T-helper 1 cell treated with Interleukin-12 subunit alpha and Interleukin-12 subunit beta and Interleukin-4 antibody, amounts not matched to agents 30 ng/mL and 1 ng/mL, for 36 hours (primary cell): ENCODE results near the gene CIAPIN1. TPM values are rescaled to one million over a fixed set of nuclear protein-coding genes. Genes with fewer than 3 reads are reported as not detected.

ENCODE experiments used
- intact Hi-C: fragments of 100-400 bp; cut with micrococcal nuclease; formaldehyde crosslinking; loops from one replicate; pipeline ENCODE4 v1.15.1; 2024
- total RNA-seq: library from RNA; stranded (reverse); gene quantifications from 2 replicates; pipeline ENCODE4 v1.2.3, GENCODE V29; 2022

CIAPIN1 gene
- total RNA-seq, 1 donor from 2014 or later: 70.8 TPM

DNA sequence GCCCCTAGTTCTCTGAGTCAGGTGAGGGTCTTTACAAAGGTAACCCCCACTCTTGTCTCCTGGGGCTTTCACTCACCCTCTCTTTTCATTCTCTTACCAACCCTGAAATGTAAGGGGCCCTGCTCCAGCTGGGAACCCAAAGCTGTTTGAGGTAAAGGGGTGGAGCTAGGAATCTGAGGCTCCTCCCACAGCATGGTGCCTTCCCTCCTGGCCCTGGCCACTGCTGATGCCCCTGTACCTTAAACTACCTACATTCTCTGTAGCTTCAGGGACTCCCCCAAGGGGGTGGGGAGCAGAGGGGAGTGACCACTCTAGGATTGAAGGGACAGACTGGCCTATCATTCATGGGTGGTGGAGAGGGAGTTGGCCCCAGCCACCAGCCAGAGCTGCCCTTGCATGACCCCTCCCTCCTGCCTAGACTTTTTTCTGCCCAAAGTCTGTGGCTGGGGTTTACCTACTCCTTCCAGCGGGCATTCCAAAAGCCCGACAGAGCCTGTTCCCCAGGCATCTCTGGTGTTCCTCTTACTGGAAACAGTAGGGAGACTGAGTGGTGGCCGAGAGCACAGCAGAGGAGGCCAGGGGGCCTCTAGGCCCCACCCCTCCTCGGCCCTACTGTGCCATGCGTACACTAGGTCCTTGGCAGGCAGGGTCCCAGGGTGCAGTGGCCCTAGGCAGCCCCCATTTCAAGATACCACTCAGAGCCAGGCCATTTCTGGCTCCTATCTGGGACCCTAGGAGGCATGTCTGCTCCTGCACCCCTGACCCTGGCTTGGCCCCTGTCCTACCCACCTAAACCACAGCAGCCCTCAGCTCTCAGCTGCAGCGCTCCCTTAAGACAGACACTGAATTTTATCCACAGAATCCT, 29.6 kb upstream of the CIAPIN1 start:
- intact Hi-C loops: loop anchor here (1.0 kb wide), 3 partner anchors 10 to 43 kb away; partner anchors contain the start of genes CIAPIN1, COQ9 and DOK4

GRCh38 chr16:57475711-57476339, 28.6 kb upstream of the CIAPIN1 start:
- intact Hi-C loops: loop anchor here (1.0 kb wide), 4 partner anchors 10 to 43 kb away; partner anchors contain the start of genes CIAPIN1, COQ9, DOK4 and POLR2C

DNA sequence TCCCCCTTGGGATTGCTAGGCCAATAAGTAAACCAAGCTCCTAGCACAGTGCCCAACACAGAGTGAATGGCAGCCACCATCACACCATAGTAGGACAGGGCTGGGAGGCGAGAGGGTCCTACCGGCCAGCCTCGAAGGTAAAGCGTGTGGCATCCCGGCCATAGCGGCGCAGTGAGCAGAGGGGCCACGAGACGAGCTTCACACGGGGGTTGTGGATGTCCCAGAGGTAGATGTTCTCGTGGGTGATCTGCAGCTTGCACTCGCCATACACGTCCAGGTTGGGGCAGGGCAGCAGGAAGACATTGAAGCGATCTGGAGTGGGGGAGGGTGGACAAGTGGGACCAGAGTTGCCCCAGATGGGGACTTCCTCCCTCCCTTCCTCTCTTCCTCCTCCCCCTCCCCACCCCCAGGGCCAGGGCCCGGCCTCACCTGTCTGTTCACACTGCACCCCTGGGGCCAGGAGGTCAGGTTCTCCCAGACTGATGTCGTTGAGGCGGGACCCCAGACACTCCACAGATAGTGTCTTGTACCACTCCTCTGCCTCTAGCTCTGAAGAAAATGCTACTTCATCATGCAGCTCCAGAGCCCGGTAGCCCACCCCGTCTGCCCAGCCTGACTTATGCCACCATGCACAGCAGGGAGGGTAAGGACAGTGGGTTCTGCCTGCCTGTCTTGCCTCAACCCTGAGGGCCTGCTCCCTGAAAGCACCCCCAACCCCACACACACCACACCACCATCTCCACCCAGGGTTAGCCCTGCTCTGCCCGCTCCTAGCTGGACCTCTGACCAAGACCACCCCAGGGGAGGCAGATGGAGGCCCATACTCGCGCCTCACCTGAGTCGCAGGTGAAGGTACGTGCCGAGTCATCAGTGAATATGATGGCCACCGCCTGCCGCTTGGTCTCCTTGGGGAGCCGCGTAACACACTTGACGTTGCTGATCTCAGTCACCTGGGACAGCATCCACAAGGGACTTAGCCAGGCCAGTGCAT, 27.8 kb upstream of the CIAPIN1 start:
- intact Hi-C loops: loop anchor here (1.0 kb wide), 1 partner anchor 13 kb away; the partner anchor contains the start of gene POLR2C

DNA sequence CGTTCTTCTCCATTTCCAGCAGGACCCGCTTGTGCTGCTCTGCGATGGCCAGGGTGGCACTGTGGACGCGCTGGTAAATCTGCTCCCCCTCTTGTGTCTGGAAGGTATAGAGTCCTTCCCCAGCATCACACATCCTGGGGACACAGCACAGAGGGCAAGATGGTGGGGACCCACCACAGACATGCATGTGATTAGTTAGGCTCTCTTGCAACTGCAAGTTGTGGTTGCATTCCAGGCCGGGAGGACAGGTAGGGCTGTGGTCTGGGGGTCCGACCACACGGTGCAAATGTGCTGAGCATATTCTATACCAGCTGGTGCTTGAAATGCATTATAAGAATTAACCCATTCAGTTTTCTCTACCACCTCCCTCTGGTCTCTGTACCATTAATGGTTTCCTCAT, 26.7 kb upstream of the CIAPIN1 start:
- intact Hi-C loops: no loop called here

DNA sequence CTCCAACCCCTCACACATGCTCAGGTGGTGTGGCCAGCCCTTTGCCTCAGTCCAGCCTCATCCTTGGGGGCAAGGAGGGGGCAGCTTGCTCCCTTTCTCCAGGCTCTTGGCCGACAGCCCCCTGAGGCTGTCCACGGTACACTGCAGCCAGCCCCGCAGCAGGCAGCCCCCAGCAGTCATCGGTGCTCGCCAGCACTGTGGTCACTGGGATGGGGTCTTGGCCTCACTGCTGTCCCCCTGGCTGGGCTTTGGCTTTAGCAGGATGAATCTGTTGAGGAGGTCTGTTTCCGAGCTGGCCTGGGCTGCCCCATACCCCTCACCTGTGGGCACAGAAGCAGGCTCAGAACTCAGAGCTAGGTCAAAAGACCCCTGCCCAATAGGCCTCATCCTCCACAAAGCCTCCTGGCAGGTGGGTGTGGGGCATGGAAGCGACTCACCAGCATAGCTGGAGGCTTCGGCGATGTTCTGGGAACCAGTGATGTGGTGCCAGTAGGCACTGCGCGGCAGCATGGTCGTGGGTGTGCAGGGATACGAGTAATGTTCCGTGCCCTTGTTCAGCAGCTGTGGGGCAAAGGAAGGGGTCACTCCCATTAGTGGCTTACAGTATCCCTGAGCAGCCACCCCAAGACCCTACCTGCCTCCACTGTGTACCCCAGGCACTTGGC, 26.1 kb upstream of the CIAPIN1 start:
- intact Hi-C loops: no loop called here

- intact Hi-C loops: no loop called here
Measured at GRCh38 chr16:57472665-57473060, 25.5 kb upstream of the CIAPIN1 start.

DNA sequence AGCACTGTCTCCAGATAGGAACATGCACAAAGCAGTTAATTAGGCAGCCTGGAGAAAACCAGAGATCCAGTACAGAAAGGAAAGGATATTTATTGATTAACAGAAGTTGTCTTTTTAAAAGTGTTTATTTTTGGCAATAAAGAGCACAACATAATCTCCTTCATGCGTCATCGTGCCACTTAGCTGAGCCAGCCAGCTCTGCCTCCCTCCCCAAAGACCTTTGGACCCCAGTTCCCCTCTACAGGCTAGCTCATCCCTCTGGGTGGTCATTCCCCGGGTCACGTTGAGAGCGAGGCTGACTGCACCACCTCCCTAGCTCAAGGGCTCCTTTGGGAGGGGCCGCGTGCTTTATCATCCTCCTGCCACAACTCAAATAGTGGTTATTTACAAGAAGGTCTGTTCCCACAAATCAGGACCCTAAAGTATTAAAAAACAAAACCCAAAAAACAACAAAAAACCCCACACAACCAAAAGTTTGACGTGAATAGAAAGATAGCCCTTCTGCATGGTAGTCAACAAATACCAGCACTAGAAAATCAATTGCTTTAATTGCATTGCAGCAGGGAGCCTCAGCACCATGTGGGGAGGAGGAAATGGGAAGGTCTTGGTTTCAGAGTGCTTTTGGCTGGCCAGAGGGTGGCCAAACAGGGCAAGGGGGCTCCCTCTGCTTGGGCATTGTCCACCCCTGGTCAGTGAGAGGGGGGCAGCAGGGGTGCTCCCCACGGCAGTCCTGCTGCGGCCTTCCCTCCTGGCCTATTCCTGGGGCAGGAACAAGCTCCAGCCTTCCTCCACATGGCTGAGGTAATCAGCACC, 24.9 kb upstream of the CIAPIN1 start:
- intact Hi-C loops: no loop called here

DNA sequence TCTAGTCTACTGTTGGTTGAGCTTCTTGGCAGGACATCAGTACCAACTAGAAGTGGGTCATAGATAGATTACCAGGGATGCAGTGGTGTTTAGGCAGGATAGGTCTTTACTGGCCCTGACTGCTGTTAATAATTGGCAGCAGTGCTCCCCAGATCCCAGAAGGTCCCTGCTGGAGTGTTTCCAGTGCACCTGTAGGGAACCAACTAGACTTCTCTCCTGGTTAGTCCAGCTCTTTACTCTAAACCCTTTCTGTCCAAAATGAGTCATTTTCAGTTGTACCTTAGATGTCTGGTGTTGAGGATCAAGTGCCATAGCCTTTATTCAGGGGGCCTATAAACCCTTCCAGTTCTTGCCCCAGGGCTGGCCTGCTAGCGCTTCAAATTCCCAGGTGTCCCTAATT, 24.0 kb upstream of the CIAPIN1 start:
- intact Hi-C loops: no loop called here

DNA sequence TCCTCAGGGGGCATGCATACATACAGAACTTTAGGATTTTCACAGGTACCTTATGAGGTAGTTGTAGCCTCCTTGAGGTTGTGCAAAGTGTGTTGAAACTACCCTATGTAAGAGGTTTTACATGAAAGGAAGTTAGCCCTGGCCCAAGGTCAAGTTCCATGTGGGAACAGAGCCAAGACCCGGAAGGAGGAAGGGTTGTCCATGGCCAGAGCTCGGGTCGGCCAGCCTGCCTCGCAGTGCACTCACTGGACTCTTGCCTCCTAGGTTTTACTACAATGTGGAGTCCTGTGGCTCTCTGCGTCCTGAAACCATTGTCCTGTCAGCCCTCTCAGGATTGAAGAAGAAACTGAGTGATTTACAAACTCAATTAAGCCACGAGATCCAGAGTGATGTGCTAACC, 23.5 kb upstream of the CIAPIN1 start:
- intact Hi-C loops: no loop called here

DNA sequence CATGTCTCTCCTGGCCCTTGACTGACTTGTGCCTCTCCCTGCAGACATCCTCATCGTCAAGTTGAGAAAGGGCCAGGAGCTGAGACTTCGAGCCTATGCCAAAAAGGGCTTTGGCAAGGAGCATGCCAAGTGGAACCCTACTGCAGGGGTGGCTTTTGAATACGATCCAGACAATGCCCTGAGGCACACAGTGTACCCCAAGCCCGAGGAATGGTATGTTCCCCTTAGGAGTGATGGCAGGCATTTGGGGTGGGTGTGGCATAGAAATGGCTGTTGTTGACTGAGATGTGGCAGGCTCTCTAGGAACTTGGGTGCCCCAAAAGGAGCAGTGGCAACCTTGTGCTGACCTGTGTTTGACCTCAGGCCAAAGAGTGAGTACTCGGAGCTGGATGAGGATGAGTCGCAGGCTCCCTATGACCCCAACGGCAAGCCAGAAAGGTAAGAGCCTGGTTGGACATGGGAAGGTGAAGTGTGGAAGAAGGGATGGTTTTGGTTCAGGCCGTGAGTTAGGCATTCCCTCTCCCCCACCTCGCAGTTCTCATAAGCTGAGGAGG, 22.8 kb upstream of the CIAPIN1 start:
- intact Hi-C loops: no loop called here

DNA sequence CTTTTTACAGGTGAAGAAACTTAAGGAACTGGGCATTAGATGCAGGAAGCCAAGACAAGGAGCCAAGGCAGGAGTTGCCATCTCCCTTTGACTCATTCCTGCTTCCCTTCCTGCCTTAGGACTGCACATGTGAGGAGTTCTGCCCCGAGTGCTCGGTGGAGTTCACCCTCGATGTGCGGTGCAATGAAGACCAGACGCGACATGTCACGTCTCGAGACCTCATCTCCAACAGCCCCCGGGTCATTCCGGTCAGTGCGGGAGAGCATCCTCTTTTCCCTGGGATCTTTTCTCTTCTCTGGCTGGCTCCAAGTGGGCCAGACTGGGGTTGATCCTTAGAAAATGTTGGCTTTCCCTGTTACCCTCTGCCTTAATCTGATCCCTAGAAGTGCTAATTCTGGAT, 21.9 kb upstream of the CIAPIN1 start:
- intact Hi-C loops: no loop called here

DNA sequence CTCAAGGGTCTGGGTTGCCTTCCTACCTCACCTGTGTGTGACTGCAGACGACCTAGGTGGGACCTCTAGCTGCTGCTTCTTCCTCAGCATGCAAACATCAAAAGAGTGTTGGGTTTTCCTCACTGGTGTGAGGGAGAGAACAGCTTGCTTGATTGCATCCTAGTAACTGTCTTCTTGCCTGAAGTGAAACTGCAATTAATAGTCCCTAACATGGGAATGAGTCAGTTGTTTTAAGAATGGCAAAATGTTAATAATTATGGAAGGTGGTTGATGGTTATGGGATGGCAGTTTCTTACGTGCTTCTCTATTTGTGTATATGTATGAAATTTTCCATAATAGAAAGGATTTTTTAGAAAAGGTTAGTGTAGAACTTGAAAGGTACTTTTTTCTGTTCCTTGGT, 21.2 kb upstream of the CIAPIN1 start:
- intact Hi-C loops: no loop called here

DNA sequence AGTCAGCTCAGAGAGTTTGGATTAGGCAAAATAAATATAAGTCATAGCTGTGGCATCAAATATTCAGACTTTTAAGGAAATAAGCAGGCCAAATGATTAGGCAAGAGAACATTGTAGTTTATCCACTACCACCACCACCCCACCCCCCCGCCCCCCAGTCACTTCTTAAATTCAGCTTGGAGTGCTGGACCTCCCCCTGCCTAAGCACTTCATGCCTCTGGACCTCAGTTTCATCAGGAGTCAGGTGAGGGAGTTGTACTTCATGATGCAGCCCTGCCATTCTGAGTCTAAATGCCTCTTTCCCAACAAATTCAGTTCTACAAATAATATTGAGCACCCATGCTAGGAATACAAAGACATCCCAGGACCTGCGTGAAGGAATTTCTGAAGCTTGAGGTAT, 17.3 kb upstream of the CIAPIN1 start:
- intact Hi-C loops: no loop called here

DNA sequence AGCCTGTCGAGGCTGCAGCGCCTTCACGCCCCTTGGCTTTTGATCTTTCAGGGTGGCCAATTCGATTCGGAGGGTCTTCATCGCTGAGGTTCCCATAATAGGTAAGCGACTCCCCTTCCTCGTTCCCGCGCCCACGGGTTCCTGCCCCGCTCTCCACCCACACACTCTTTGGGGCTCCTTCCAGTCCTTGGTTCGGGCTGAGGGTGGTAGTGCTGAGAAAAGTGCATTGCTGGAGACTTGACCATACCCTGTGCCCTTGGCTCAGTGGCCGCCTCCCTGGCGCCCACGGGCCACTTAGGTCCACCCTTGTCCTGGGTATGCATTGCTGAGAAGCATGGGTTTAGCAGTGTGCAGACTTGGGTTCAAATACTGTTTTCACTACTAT, 15.8 kb upstream of the CIAPIN1 start:
- intact Hi-C loops: loop anchor here (1.0 to 2.0 kb wide), 11 partner anchors 12 to 1012 kb away; partner anchors contain the start of genes CCDC102A, CIAPIN1, COQ9 and DOK4

DNA sequence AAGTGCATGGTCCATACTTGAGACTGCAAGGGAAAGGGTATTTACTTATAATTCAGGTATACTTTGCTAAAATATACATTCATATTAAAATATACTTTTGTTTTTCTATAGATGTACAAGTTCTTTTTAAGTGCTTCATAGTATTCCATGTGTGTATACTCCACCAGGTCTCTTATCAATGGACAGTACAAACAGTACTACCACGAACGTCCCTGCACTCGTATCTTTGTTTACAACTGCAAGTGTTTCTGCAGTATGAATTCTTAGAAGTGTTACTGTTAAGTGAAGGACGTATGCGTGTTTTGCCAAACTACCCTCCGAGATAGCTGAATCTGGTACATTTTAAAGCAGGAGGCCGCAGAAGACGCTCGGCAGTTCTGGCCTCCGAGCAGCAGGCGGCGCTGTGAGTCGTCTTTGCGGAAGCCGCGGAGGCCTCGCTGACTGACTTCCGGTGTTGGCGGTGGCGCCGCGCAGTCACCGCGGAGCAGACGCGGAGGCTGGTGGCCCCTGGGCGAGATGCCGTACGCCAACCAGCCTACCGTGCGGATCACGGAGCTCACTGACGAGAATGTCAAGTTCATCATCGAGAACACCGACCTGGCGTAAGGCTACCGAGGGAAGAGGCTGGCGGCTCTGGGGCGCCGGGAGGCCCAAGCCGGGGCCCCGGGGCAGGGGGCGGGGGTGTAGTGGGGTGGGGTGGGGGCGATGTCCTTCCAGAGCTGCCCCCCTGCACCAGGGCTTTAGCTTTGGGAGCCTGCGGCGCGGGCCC, 15.2 kb upstream of the CIAPIN1 start, which contains the start of gene POLR2C:
POLR2C (plus strand) TSS at position 471 of the 769 bp plus-strand sequence; CDS start at position 517, 46 bp downstream.
- intact Hi-C loops: loop anchor here (1.0 to 2.0 kb wide), 11 partner anchors 13 to 1011 kb away; partner anchors contain the start of genes CCDC102A, CIAPIN1, COQ9 and DOK4

DNA sequence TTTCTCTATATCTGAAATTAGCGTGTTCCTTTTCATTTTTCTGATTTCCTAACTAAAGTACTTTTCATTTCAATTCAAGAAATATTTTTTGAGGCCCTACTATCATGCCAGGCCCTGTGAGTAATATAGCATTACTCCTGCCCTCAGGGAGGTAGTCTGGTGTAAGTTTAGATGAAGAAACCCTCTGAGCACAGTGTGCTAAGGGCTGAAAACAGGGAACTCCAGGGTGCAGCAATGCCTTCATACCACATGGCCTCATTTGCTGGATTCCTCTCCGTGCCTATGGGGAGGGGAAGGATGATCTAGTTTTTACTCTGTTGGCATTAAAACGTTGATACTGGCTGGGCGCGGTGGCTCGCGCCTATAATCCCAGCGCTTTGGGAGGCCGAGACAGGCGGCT, 4.8 kb upstream of the CIAPIN1 start:
- intact Hi-C loops: no loop called here

- intact Hi-C loops: loop anchor here (1.0 to 10.0 kb wide), 11 partner anchors 16 to 678 kb away; partner anchors contain the start of genes ARL2BP, CCDC102A, CFAP20 and KATNB1
Measured at GRCh38 chr16:57446531-57447185, 527 bp downstream of the CIAPIN1 start.

- intact Hi-C loops: loop anchor here (10.0 kb wide), 1 partner anchor 679 kb away; the partner anchor contains the start of gene CFAP20
Measured at GRCh38 chr16:57445510-57445909, 1.7 kb downstream of the CIAPIN1 start.
